Measurements from ENCODE around the gene COL27A1. TPM values are rescaled to one million over a fixed set of nuclear protein-coding genes. Genes with fewer than 3 reads are reported as not detected.

Gene COL27A1
- total RNA-seq, 1 donor from 2014 or later: 42.4 TPM

DNA sequence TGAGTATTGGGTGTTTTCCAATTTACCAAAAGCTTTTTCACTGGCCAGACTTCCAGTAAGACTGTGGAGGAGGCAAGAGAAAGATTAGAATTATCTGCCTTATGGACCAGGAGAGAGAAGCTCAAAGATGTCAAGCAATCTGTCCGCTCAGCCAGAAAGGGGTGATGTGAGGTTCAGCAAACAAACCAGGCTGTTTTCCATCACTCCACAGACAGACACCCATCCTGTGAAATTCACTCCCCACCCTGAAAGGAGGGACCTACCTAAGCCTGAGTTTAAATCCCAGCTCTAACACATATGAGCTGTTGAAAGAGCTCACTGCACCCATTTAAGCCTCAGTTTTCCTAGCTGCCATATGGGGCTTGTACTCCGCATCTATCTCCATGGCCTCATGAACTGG, 14.9 kb upstream of the COL27A1 start:
- intact Hi-C loops (cut with DNase I): no loop called here
- ATAC-seq (no peak), DNase-seq (ENCODE audit: low spot score) (no peak)

DNA sequence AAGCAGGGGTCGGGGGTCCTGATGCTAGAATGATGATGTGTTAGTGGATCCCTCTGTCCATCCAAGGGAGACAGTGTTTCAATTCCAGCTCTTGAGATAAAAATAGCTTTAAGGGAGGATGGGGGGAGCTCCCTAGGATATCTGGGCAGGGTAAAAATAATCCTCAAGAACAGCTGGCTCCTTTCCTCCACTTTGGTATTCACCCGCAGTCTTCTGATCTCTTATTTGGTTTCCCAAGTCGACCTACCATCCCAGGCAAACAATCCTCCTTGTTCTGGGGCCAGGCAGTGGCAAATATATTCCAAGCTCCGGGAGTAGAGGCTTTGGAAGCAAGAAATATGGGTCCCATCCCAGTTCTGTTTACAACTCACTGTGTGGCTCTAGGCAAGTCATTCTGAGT, 14.5 kb upstream of the COL27A1 start:
- intact Hi-C loops (cut with DNase I): no loop called here
- DNase-seq (ENCODE audit: low spot score) (no peak), ATAC-seq (no peak)

DNA sequence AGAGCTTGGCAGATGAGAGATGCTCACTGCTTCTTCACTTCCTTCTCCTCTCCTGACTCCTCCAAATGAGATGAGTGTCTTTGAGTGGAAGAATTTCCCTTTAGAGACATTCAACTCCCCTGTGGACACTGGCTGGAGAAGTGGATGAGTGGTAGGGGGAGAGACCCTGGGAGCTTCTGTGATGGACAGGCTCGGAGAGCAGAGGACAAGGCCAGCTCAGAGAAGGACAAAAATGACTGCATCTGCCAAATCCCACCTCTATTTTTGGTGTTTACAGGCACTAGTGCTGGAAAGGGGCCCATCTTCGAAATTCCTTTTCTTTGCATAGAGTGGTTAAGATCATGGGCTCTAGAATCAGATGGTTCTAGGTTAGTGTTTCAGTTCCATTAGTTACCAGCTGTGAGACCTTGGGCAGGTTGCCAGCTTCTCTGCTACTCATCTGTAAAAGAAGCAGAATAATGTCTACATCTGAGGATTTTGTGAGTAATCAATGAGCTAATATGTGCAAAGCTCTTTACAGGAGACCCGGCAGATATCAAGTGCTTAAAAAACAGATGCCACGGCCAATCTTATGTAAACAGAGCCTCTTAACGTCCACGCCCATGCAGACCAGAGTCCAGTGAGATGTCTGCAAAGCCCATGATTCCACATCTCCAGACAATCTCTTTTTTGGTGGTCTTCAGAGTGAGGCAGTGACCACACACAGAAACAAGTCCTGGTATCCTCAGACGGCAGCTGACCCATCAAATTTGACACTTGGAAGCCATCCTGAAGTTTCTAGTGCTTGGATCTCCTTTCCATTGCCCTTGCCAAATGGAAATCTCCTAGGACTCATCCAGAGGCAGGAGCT, 13.6 kb upstream of the COL27A1 start:
- intact Hi-C loops (cut with DNase I): no loop called here
- no peak for DNase-seq (ENCODE audit: low spot score)
- ATAC-seq: no peak

DNA sequence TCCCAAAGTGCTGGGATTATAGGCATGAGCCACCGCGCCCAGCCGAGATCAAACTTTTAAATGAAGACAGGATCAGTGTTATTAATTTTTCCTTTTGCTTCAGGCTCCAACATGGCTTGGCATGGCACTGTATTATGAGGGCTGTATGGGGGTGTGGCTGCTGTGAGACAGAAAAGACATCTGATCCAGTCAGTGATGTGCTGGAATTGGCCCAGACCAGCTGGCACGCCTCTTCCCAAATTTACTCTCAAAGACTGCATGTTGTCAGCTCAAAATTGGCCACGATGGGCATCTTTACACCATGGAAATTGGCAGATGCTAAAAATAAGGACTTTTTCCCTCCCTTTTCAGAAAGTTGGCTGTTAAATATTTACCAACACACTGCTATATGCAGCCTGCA, 12.1 kb upstream of the COL27A1 start:
- ATAC-seq (no peak), DNase-seq (ENCODE audit: low spot score) (no peak)
- intact Hi-C loops (cut with DNase I): no loop called here

DNA sequence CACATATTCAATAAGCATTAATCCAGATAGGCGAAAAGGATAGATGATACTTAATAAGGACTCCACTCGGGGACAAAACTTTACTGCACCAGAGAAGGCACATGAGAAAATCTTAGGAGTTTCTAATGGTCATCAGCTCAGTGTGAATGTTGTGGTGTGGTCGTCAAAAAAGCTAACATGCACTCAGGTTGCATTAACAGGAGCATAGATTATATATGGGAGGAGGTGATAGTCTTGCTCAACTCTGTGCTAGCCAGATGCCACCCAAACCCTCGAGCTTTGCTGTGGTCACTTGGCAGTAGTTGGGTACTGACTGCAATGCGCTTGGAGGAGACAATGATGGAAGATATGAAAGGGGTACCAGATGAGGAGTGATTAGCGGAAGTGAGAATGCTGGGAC, 8.6 kb upstream of the COL27A1 start:
- ATAC-seq (no peak), DNase-seq (ENCODE audit: low spot score) (no peak)
- intact Hi-C loops (cut with DNase I): no loop called here

DNA sequence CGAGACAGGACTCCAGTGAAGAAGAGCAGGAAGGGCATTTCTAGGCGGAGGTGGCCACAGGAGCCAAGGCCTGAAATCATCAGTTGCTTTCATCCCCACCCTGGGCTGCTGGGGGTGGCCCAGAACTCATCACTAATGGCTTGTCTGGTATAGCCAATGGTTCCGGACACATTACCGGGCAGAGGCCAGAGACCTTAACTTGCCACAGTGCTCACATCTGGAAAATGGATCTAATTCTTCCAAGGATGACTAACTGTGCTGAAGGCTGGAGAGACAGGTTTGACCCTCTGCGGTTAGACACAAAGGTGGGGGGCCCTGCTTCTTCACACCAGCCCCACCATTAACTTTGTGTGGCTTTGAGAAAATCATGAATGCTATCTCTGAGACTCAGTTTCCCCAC, 6.2 kb upstream of the COL27A1 start:
- DNase-seq (ENCODE audit: low spot score): no peak
- intact Hi-C loops (cut with DNase I): no loop called here
- ATAC-seq: no peak

DNA sequence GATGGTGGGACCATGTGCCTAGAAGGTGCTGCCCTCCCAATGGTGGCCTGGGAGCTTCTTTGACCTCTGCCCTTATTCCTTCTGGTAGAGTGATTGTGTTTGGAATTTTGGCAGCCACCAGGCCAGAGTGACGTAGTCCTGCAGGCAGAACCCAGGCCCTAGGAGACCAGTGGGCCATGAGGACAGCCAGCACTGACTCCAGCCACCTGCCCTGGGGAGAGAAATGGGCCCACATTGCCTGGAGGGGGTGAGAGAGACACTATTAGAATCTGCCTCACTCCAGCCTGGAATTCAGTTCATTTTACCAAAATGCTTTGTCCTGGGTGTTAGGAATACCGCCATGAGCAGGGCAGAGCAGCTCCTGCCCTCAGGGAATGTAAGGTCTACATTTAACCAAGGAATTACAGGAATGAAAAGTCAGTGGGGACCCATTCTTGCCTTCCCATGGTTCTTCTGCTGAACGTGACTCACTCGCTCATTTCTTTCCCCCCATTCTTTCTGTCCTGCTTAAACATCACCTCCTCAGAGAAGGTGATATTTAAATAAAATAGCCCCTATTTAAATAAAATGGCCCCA, 5.5 kb upstream of the COL27A1 start:
- ATAC-seq (no peak), DNase-seq (ENCODE audit: low spot score) (no peak)
- intact Hi-C loops (cut with DNase I): loop anchor here (5.0 to 10.0 kb wide), 2 partner anchors 55 to 137 kb away; no protein-coding TSS in a partner anchor

DNA sequence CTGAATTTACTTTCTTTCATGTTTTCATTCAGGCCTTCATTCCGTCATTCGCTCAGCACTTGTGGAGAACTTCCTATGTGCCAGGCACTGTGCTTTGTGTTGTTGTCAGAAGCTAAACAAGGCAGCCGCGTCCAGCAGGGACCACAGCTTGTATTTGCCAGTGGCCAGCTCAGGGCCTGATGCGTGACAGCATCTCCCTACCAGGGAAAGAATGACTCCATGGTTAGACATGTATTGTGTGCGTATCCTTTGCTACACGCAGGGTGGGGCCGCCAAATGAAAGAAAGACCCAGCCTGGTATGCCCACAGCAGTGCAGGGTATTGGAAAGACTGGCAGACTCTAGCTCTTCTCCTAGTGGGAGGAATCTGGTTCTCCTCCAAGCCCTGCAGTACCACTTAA, 4.7 kb upstream of the COL27A1 start:
- DNase-seq (ENCODE audit: low spot score) (no peak), ATAC-seq (no peak)
- intact Hi-C loops (cut with DNase I): loop anchor here (5.0 to 10.0 kb wide), 2 partner anchors 54 to 137 kb away; no protein-coding TSS in a partner anchor

DNA sequence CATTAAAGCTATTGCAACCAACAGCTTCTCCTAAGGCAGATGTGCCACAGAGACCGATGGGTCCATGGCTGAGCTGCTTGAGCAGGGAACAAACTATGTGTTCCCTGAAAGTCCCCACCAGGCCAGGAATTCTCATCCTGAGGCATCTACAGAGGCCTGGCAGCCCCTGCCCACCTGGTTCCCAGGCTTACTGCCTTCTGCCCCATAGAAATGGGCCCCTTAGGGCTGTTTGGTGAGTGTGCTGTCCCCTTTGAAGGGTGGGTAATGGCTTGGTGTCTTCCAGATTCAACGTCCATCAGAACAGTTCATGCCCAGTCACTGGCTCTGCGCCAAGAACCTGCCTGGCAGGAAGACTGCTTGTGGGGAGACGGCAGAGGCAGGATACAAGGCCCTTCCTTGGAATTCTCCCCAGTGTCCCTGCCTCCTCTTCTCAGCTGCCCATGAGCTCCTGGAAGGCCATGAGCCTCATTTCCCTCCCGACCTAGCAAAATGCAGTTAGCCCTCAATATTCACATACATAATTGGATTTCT, 3.8 kb upstream of the COL27A1 start:
- ATAC-seq (no peak), DNase-seq (ENCODE audit: low spot score) (no peak)
- intact Hi-C loops (cut with DNase I): loop anchor here (5.0 to 10.0 kb wide), 2 partner anchors 53 to 136 kb away; no protein-coding TSS in a partner anchor

DNA sequence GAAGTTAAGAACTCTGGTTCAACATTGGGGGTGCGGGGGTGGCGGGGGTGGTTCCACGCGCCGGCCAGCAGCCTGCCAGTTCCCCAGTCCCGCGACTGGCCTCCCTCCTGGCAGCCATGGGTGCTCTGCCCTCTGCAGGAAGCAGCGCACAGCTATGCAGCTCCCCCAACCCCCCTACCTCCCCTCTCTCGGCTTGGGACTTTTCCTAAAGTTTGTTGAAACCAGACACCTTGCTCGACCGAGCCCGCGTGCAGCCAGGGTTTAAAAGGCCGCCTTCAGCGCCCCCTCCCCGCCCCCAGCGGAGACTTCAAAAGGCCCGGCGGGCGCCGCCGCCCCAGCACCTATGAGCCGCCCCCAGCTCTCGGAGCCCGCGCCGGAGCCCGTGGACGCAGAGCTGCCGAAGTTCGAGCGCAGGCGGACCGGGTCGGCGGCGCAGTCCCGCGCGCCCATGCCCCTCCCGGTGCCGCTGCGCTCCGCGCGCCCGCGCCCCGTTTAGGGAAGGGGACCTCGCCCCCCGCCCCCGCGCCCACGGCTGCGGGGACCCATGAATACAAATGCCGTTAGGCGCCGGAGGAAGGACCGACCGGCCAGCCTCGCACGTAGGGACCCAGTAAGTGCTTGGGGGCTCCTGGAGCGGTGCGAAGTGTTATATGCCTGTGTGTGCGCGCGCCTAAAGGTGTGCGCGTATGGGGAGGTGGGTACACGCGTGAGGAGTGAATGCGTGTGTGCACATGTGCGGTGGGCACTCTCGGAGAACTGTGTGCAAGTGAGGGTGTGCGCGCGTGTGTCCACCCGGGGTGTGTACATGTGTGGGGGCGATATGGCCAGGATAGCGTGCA, 1.4 kb upstream of the COL27A1 start:
- DNase-seq (ENCODE audit: low spot score) (no peak), ATAC-seq (no peak)
- intact Hi-C loops (cut with DNase I): loop anchor here (5.0 to 10.0 kb wide), 2 partner anchors 51 to 133 kb away; no protein-coding TSS in a partner anchor

DNA sequence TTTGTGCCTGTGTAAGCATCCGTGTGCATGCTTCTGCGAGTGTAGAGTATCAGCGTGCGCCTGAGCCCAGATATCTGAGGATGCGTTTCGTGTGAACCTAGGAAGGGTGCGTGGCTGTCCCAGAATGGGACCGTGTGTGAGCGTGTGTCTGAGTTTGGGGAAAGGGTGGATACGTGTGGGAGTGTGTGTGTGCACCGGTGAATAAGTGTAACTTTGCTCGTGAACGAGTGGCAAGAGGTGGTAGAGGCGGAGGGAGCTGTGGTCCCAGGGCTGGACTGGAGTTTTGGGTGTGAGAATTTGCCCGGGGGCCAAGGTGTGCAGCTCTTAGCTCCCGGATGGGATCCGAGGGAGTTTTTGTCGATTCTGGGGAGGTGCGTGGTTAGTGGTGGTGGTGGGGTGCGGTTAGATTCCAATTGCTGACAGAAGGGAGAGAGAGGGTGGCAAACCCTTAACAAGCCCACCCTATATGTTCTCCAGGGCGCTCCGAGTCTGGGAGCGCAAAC, 686 bp upstream of the COL27A1 start:
- intact Hi-C loops (cut with DNase I): loop anchor here (5.0 to 10.0 kb wide), 2 partner anchors 50 to 133 kb away; no protein-coding TSS in a partner anchor
- ATAC-seq (no peak), DNase-seq (ENCODE audit: low spot score) (no peak)

DNA sequence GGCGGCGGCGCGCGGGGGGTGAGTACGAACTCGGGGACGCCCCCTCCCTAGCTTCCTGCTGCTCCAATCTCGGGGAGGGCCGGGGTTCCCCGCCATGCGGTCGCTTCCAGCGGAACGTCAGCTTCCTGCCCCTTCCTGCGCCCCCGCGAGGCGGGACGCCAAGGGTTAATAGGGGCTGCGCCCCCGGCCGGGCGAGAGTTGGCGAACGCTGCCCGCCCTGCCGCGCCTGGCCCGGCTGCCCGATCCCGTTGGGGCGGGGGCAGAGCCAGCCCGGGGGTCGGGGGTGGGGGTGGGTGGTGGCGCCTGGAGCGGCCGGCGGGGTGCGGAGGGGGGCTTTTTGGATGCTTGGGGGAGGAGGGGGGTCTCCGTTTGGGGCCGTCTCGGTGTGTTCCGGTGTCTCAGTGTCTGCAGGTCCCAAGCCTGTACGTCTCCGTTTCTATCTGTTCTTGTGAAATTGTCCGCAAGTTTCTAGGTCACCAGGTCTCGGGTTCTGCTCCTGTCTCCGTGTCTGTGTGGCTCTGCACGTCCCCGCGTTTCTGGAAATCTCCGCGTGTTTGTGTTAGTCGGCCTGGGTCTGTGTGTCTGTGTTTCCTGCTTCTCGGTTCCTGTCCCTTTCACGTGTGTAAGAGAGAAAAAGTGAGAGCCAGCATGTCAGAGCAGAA, 789 bp downstream of the COL27A1 start:
- DNase-seq (ENCODE audit: low spot score) (no peak), ATAC-seq (peak; percentile 30)
- intact Hi-C loops (cut with DNase I): loop anchor here (10.0 kb wide), 1 partner anchor 49 kb away; no protein-coding TSS in a partner anchor

DNA sequence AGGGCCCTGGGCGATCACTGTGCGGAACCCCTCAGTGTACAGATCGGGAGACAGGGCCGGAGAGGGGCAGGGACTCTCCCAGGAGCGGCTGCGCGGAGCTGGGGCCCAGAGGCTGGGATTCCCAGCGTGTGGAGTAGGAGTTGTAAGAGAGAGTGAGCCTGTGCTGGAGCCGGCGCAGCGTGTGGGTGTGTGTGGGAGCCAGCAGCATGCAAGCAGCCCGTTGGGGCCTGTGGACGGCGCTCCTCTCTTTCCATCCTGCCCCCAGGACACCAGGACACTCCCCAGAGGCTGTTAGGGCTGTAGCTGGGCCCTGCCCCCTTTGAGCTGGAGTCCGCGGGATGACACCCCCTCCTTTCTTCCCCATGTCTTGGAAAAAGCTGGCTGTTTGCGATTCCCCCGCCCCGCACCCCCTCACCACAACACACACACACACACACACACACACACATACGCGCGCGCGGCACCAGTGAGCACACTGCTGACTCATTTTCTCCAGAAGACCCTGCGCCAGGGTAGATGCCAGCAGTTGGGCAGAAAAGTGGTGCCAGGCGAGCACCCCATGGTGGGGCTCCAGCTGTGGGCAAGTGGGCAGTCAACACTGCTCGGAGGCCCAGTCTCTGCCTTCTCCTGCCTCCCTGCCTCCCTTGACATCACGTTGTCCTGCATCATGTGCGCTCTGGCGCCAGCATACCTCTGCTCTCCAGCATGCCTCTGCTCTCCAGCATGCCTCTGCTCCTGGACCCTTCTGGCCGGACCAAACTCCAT, 1.5 kb downstream of the COL27A1 start:
- ATAC-seq (peak; percentile 78), DNase-seq (ENCODE audit: low spot score) (peak; percentile 80)
- intact Hi-C loops (cut with DNase I): loop anchor here (10.0 kb wide), 1 partner anchor 48 kb away; no protein-coding TSS in a partner anchor

DNA sequence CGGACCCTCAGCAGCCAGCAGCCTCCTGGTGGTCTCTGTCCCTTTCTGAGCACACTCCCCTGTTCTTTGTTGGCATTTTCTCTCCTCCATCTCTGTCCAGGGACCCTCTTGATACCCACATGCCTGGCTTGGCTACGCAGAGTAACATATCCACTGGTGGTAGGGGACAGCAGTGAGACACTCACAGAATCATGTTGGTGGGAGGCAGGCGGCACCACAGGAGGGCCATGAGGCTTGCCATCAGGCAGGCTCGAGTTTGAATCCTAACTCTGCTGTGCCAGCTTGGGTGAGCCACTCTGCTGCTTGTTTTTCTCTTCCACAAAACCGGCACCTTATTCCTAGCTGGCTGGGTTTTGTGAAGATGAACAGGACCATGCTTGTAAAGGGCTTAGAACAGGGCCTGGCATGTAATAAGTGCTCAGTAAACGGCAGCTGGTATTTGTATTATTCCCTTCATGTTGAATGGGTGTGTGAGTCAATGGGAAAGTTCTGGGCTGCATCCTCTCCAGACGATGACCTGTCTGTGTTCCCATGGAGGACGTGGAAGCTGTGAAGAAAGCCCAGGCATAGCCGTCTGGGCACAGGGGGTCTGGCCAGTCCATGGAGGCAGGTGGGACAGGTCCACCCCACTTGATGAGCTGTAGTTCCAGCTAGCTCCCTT, 2.3 kb downstream of the COL27A1 start:
- ATAC-seq (no peak), DNase-seq (ENCODE audit: low spot score) (no peak)
- intact Hi-C loops (cut with DNase I): loop anchor here (10.0 kb wide), 1 partner anchor 47 kb away; no protein-coding TSS in a partner anchor

DNA sequence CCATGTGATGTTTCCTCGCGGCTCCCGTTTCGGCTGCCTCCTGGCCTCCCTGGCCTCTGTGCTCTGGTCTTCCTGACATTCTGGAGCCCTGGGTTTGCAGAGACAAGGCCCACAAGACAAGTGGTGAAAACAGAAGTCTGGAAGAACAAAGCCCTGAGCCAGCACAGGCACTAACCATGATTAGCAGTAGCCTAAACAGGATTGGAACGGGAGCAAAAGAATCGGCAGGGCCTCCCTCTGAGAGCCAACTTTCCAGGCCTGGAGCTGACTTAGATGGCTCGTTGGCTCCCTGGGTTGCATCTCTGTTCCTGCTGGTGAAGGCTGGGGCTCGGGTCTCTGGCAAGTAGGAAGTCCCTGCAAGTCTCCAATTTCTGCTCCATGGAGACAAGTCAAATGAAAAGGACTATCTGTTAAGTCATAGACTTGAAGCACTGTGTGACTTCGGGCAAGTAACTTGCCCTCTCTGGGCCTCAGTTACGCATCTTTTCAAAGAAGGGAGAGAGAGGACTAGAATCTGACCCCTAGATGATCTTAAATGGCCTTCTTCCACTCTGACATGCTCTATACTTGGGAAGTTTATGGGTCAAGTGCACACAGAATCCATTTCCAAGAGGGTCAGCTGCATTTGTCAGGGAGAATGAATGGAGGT, 3.3 kb downstream of the COL27A1 start:
- ATAC-seq: no peak
- DNase-seq (ENCODE audit: low spot score): no peak
- intact Hi-C loops (cut with DNase I): loop anchor here (10.0 kb wide), 1 partner anchor 46 kb away; no protein-coding TSS in a partner anchor

DNA sequence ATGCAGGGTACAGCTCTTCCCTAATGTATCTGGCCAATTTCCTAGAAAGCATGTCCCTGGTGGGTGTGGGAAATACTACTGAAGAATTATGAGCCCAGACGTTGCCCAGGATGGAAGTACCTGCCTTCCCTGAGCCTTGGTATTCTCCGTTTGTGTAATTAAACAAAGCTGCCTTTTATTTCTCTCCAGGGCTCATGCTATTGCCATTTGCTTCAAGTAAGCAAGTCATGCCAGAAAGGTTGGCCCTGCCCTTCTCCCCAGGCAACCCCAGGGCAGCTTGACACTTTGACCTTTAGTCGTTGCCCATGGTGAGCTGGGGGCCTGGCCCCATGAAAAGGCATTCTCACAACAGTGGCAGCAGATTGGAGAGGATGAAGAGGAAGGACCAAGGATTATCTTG, 4.4 kb downstream of the COL27A1 start:
- DNase-seq (ENCODE audit: low spot score) (no peak), ATAC-seq (no peak)
- intact Hi-C loops (cut with DNase I): loop anchor here (10.0 kb wide), 1 partner anchor 45 kb away; no protein-coding TSS in a partner anchor

DNA sequence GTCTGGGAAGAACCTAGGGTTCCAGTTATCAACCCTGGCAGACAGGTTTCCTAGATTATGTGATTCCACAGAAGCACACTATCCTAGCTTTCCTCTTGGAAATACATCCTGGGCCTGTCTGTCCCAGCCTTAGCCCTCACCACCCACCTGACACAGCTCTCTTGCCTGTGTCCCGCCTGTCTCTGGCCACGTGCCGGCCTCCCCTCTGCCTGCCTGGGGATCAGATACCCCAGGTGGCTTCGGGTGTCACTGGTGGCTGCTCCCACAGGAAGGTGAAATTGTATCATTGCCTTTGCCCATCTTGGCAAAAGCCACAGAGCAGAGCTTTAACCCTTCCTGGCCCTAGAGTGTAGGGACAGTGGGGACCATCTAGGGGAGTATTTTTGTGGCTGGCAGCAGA, 6.2 kb downstream of the COL27A1 start:
- intact Hi-C loops (cut with DNase I): no loop called here
- DNase-seq (ENCODE audit: low spot score) (no peak), ATAC-seq (no peak)

All from sciatic nerve (tissue), 2 donors.